HCT116 (cell line): ENCODE results near the gene DAZAP2. TPM values are rescaled to one million over a fixed set of nuclear protein-coding genes. Genes with fewer than 3 reads are reported as not detected.
A peak's percentile ranks its signal among the peaks of the same experiment; 100 is the strongest.

Experiments used
- ATAC-seq: fragments of 200-7000 bp; cut with Tn5 transposase; 2 replicates; pipeline ENCODE4 v1.9.1; 2020; ENCODE audit warnings: mild to moderate bottlenecking, moderate library complexity
- BruUV-seq: library from RNA; stranded (reverse); fragments of 400-500 nt; replicated peaks from 2 replicates; lab custom pipeline; 2021; lab: Mats Ljungman, UMichigan
- CTCF ChIA-PET: fragments of 300-600 bp; sonication (Branson Sonifier 250); formaldehyde crosslinking; loops from one replicate; lab custom pipeline; 2021; ENCODE audit warnings: antibody characterized with exemption; lab: Charles Lee
- POLR2A ChIA-PET: fragments of 300-600, 350-600 bp; sonication (Branson Sonifier 250); formaldehyde crosslinking; loops from one replicate; lab custom pipeline; 2021; ENCODE audit warnings: antibody characterized with exemption; lab: Charles Lee
- RAD21 ChIA-PET, 2 experiments: fragments of 300-600 bp; sonication (Branson Sonifier 250); formaldehyde crosslinking; loops; one replicate each; lab custom pipeline; 2023; ENCODE audit warnings: low total read pairs in 2 of 2; ENCODE audit not compliant: uncharacterized antibody in 2 of 2, unreplicated experiment in 2 of 2, low non-redundant PET in 1 of 2; lab: Charles Lee
- DNase-seq: peaks from one replicate; pipeline ENCODE4 v3.0.0-alpha.2; 2010; ENCODE audit warnings: low read depth, low spot score
- H2AFZ ChIP-seq: fragments of 200-600 bp; shearing (Covaris generic), sonication (generic); 2 replicates; pipeline ENCODE4 v1.6.1; 2017; ENCODE audit warnings: low read depth, mixed run types, mixed read lengths, antibody characterized with exemption, low read length; ENCODE audit not compliant: poor library complexity, severe bottlenecking
- H3K27ac ChIP-seq: 2 replicates; pipeline ENCODE4 v1.5.1; 2012; ENCODE audit warnings: low read depth, low read length
- H3K27me3 ChIP-seq: fragments of 200-600 bp; sonication (generic); 2 replicates; pipeline ENCODE4 v1.6.1; 2016; ENCODE audit warnings: mixed run types, low read length, mixed read lengths; ENCODE audit not compliant: insufficient read depth
- H3K36me3 ChIP-seq, 2 experiments: fragments of 200-500 bp in 1 of 2; fragments of 200-600 bp in 1 of 2; sonication (Bioruptor generic) in 1 of 2; sonication (generic) in 1 of 2; 2 replicates each; pipeline versions ENCODE4 v1.5.1 to v1.6.1; 2014 to 2016; ENCODE audit warnings: low read length in 2 of 2, inconsistent platforms in 1 of 2, mixed read lengths in 1 of 2, mixed run types in 1 of 2; ENCODE audit not compliant: insufficient read depth in 2 of 2, control insufficient read depth in 1 of 2
- H3K4me1 ChIP-seq, 2 experiments: fragments of 200-600 bp in 1 of 2; sonication (generic) in 1 of 2; 2 replicates each; pipeline versions ENCODE4 v1.5.1 to v1.6.1; 2012 to 2017; ENCODE audit warnings: low read length in 2 of 2, inconsistent platforms in 1 of 2, mild to moderate bottlenecking in 1 of 2, mixed read lengths in 1 of 2, mixed run types in 1 of 2, moderate library complexity in 1 of 2; ENCODE audit not compliant: insufficient read depth in 2 of 2, control insufficient read depth in 1 of 2
- H3K4me2 ChIP-seq: fragments of 200-600 bp; sonication (generic); 2 replicates; pipeline ENCODE4 v1.6.1; 2017; ENCODE audit warnings: mixed run types, low read length, mixed read lengths
- H3K4me3 ChIP-seq, 2 experiments: fragments of 200-600 bp in 1 of 2; sonication (generic) in 1 of 2; replicated peaks in 1 of 2; 2 replicates each; pipeline ENCODE4 v1.5.1; 2011 to 2016; ENCODE audit warnings: low read length in 2 of 2, control low read depth in 1 of 2, low read depth in 1 of 2, mild to moderate bottlenecking in 1 of 2, mixed read lengths in 1 of 2, mixed run types in 1 of 2
- H3K79me2 ChIP-seq: fragments of 200-600 bp; sonication (generic); 2 replicates; pipeline ENCODE4 v1.6.1; 2017; ENCODE audit warnings: mild to moderate bottlenecking, mixed run types, low read length, moderate library complexity, mixed read lengths; ENCODE audit not compliant: insufficient read depth
- H3K9ac ChIP-seq: fragments of 200-600 bp; sonication (generic); 2 replicates; pipeline ENCODE4 v1.6.1; 2016; ENCODE audit warnings: low read length, mixed read lengths
- H3K9me2 ChIP-seq: fragments of 200-600 bp; sonication (generic), shearing (Covaris generic); 2 replicates; pipeline ENCODE4 v1.6.1; 2017; ENCODE audit warnings: mixed run types, mild to moderate bottlenecking, moderate library complexity; ENCODE audit not compliant: insufficient read depth
- H3K9me3 ChIP-seq, 2 experiments: fragments of 200-500 bp in 1 of 2; fragments of 200-600 bp in 1 of 2; sonication (Bioruptor generic) in 1 of 2; sonication (generic) in 1 of 2; 2 replicates each; pipeline ENCODE4 v1.6.1; 2014 to 2017; ENCODE audit warnings: low read length in 2 of 2, mixed read lengths in 2 of 2, inconsistent platforms in 1 of 2, low read depth in 1 of 2, mild to moderate bottlenecking in 1 of 2, mixed run types in 1 of 2, moderate library complexity in 1 of 2; ENCODE audit not compliant: control insufficient read depth in 1 of 2, insufficient read depth in 1 of 2
- H4K20me1 ChIP-seq: fragments of 200-600 bp; sonication (generic), shearing (Covaris generic); 2 replicates; pipeline ENCODE4 v1.6.1; 2017; ENCODE audit warnings: mixed run types, mild to moderate bottlenecking, moderate library complexity; ENCODE audit not compliant: insufficient read depth
- CEBPB ChIP-seq: IDR thresholded peaks from 2 replicates; pipeline ENCODE4 v1.6.1; 2012; ENCODE audit warnings: low read depth
- EGR1 ChIP-seq: IDR thresholded peaks from 2 replicates; pipeline ENCODE4 v1.6.1; 2012; ENCODE audit warnings: low read depth
- EZH2 ChIP-seq: fragments of 200-600 bp; sonication (generic); IDR thresholded peaks from 2 replicates; pipeline ENCODE4 v1.6.1; 2017; ENCODE audit warnings: antibody characterized with exemption, mixed run types
- EZH2phosphoT487 ChIP-seq: fragments of 200-600 bp; IDR thresholded peaks from 2 replicates; pipeline ENCODE4 v1.6.1; 2018; ENCODE audit warnings: antibody characterized with exemption, borderline replicate concordance
- JUND ChIP-seq: IDR thresholded peaks from 2 replicates; pipeline ENCODE4 v1.6.1; 2012
- POLR2AphosphoS5 ChIP-seq: IDR thresholded peaks from 2 replicates; pipeline ENCODE4 v1.6.1; 2011; ENCODE audit warnings: mild to moderate bottlenecking, low read depth, low read length, moderate library complexity
- RAD21 ChIP-seq: IDR thresholded peaks from 2 replicates; pipeline ENCODE4 v1.6.1; 2012; ENCODE audit warnings: low read depth, mild to moderate bottlenecking
- SIN3A ChIP-seq: IDR thresholded peaks from 2 replicates; pipeline ENCODE4 v1.6.1; 2012; ENCODE audit warnings: low read depth
- SP1 ChIP-seq: IDR thresholded peaks from 2 replicates; pipeline ENCODE4 v1.6.1; 2012; ENCODE audit warnings: low read depth
- SRF ChIP-seq: IDR thresholded peaks from 2 replicates; pipeline ENCODE4 v1.6.1; 2012; ENCODE audit warnings: low read depth
- TCF7L2 ChIP-seq: IDR thresholded peaks from 2 replicates; pipeline ENCODE4 v1.7.0; 2011; ENCODE audit warnings: borderline replicate concordance, inconsistent platforms; ENCODE audit not compliant: insufficient read depth, insufficient read length; ENCODE audit errors: extremely low read depth
- YY1 ChIP-seq: IDR thresholded peaks from 2 replicates; pipeline ENCODE4 v1.6.1; 2011; ENCODE audit warnings: low read length, low read depth, moderate library complexity, mild to moderate bottlenecking; ENCODE audit not compliant: insufficient replicate concordance; ENCODE audit errors: extremely low read depth
- ZFX ChIP-seq: fragments of 450-650 bp; IDR thresholded peaks from 2 replicates; pipeline ENCODE4 v1.6.1; 2017
- intact Hi-C: fragments of 100-400 bp; cut with micrococcal nuclease; formaldehyde crosslinking; loops from 2 replicates; pipeline ENCODE4 v1.10.0; 2022
- total RNA-seq: library from RNA; stranded (reverse); gene quantifications from one replicate; pipeline ENCODE4 v1.2.1, GENCODE V29; 2021; ENCODE audit not compliant: unreplicated experiment
- TF ChIP-seq, protein P1 (sequence below): IDR thresholded peaks from 2 replicates; pipeline ENCODE4 v1.6.1; 2012
- TF ChIP-seq, protein P2 (sequence below): IDR thresholded peaks from 2 replicates; pipeline ENCODE4 v1.6.1; 2011; ENCODE audit warnings: mild to moderate bottlenecking, low read length, moderate library complexity; ENCODE audit not compliant: insufficient replicate concordance; ENCODE audit errors: extremely low read depth

The DAZAP2 gene
- total RNA-seq, 1 experiment from 2014 or later, result 157 TPM

DNA sequence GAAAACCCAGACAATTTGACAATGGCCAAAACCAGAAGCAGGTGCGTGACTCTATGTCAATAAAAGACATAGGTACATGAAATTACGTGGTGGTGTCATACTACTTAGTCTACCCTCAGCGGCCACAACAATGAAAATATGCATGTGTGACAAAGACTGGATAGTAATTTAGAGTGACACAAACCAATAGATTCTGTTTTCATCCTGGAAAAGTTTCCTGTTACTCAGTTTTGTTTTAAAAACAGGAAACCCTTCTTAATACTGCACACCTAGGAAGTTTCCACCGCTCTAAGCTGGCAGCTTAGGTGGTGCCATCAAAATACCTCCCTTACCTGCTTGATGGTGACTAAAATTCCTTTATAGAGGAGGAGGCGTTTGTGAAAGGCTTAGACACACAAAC, 35.9 kb upstream of the DAZAP2 start:
- ATAC-seq, result no peak

DNA sequence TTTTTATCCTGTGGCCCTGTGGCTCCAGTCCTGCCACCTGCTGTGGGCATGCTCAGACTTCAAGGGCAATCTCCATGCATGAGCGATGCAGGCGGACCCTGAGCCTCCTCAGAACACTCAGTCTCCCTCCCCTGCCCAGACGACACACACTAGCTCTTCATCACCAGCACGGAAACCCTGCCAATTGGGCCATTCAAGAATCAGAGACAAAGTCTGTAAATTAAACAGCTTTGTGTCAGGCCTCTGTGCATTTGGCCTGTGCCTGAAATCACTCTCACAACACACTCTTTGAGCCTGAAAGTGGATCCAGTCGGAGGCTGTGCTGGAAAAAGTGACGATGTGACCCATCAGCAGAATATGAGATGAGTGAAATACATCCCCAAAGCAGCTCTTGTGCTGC, 33.3 kb upstream of the DAZAP2 start:
- ChIA-PET POLR2A (interaction anchor here (0.6 kb wide), 1 partner anchor 161 kb away, joined by 3 read pairs; no protein-coding TSS in a partner anchor), RAD21 (no interaction called here), CTCF (interaction anchor here (1.2 kb wide), 1 partner anchor 58 kb away, joined by 3 read pairs; no protein-coding TSS in a partner anchor)
- no peak overlapping the region for H2AFZ ChIP-seq
- intact Hi-C loops, result no loop called here
- no peaks in the 10 kb centered on the region for H3K27me3 ChIP-seq
- H3K9me3 ChIP-seq, result no peaks in the 10 kb centered on the region
- no peaks in the 10 kb centered on the region for H3K9me2 ChIP-seq
- H3K9ac ChIP-seq, result no peak overlapping the region
- BruUV-seq, result no TSS peak
- no peaks in the 10 kb centered on the region for H3K79me2 ChIP-seq
- DNase-seq, result no peak
- no peak overlapping the region for H3K27ac ChIP-seq
- TF ChIP-seq TCF7L2, result no peak
- TF ChIP-seq CEBPB, result no peak
- no peak for TF ChIP-seq SRF
- no peak for TF ChIP-seq EZH2
- no peak for TF ChIP-seq SP1
- TF ChIP-seq JUND, result no peak
- no peak for TF ChIP-seq SIN3A
- TF ChIP-seq YY1, result no peak
- TF ChIP-seq EGR1, result no peak
- TF ChIP-seq, protein P1, sequence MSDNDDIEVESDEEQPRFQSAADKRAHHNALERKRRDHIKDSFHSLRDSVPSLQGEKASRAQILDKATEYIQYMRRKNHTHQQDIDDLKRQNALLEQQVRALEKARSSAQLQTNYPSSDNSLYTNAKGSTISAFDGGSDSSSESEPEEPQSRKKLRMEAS, result no peak
- TF ChIP-seq POLR2AphosphoS5, result no peak
- peaks cover 12 to 18% of the 10 kb centered on the region in 2 experiments for H3K4me1 ChIP-seq
- peak overlapping the region; percentile 1; the same call in 1 of the 2 replicates for H3K4me2 ChIP-seq
- ATAC-seq, result 0 out of 2 replicates have a peak, but pooled peaks have one; percentile 32
- no peaks in the 10 kb centered on the region for H4K20me1 ChIP-seq
- no peaks in the 10 kb centered on the region for H3K36me3 ChIP-seq
- no peak overlapping the region for H3K4me3 ChIP-seq

More for the DNA sequence above, 35.9 kb upstream of the DAZAP2 start:
- no peaks in the 10 kb centered on the region for H4K20me1 ChIP-seq
- H3K79me2 ChIP-seq, result no peaks in the 10 kb centered on the region
- H3K27me3 ChIP-seq, result no peaks in the 10 kb centered on the region
- BruUV-seq, result no TSS peak
- no peak overlapping the region for H3K4me2 ChIP-seq
- POLR2A ChIA-PET, result no interaction called here
- intact Hi-C loops, result no loop called here
- no peaks in the 10 kb centered on the region for H3K9me3 ChIP-seq
- H3K4me3 ChIP-seq, result no peak overlapping the region
- TF ChIP-seq RAD21 (no peak), EZH2 (no peak), YY1 (no peak), EGR1 (no peak), ZFX (no peak), EZH2phosphoT487 (no peak)
- TF ChIP-seq, protein P2, sequence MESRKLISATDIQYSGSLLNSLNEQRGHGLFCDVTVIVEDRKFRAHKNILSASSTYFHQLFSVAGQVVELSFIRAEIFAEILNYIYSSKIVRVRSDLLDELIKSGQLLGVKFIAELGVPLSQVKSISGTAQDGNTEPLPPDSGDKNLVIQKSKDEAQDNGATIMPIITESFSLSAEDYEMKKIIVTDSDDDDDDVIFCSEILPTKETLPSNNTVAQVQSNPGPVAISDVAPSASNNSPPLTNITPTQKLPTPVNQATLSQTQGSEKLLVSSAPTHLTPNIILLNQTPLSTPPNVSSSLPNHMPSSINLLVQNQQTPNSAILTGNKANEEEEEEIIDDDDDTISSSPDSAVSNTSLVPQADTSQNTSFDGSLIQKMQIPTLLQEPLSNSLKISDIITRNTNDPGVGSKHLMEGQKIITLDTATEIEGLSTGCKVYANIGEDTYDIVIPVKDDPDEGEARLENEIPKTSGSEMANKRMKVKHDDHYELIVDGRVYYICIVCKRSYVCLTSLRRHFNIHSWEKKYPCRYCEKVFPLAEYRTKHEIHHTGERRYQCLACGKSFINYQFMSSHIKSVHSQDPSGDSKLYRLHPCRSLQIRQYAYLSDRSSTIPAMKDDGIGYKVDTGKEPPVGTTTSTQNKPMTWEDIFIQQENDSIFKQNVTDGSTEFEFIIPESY, result no peak
- H3K9ac ChIP-seq, result no peak overlapping the region
- no peak for DNase-seq
- H3K4me1 ChIP-seq, result peaks cover 12 to 20% of the 10 kb centered on the region in 2 experiments
- H3K9me2 ChIP-seq, result no peaks in the 10 kb centered on the region
- CTCF ChIA-PET, result no interaction called here
- no peak overlapping the region for H3K27ac ChIP-seq
- H2AFZ ChIP-seq, result no peak overlapping the region
- H3K36me3 ChIP-seq, result no peaks in the 10 kb centered on the region
- RAD21 ChIA-PET, result no interaction called here
